Suprapubic skin (tissue), 4 donors: ENCODE results near the gene PDHX. TPM values are rescaled to one million over a fixed set of nuclear protein-coding genes. Genes with fewer than 3 reads are reported as not detected.

Experiments used
- DNase-seq, 2 donors: peaks; one replicate each; pipeline ENCODE4 v3.0.0-alpha.2; 2019; ENCODE audit warnings: low spot score in 2 of 2
- H3K27ac ChIP-seq: fragments of 200-600 bp; sonication (generic); one replicate; pipeline ENCODE4 v1.5.1; 2019
- H3K27me3 ChIP-seq: fragments of 200-600 bp; sonication (generic); one replicate; pipeline ENCODE4 v1.5.1; 2019
- H3K36me3 ChIP-seq: fragments of 200-600 bp; sonication (generic); one replicate; pipeline ENCODE4 v1.5.1; 2019
- H3K4me1 ChIP-seq: fragments of 200-600 bp; sonication (generic); one replicate; pipeline ENCODE4 v1.5.1; 2019
- H3K4me3 ChIP-seq: fragments of 200-600 bp; sonication (generic); one replicate; pipeline ENCODE4 v1.5.1; 2019; ENCODE audit warnings: mild to moderate bottlenecking
- H3K9me3 ChIP-seq: fragments of 200-600 bp; sonication (generic); one replicate; pipeline ENCODE4 v1.5.1; 2019
- EP300 ChIP-seq: sonication (generic); formaldehyde crosslinking; IDR thresholded peaks from one replicate; pipeline ENCODE4 v1.6.1; 2017; ENCODE audit warnings: antibody characterized with exemption
- POLR2A ChIP-seq, 2 donors: fragments of 450-650 bp; IDR thresholded peaks; one replicate each; pipeline ENCODE4 v1.6.1; 2017; ENCODE audit warnings: antibody characterized with exemption in 2 of 2, mild to moderate bottlenecking in 2 of 2, moderate library complexity in 2 of 2
- POLR2AphosphoS5 ChIP-seq, 3 donors: sonication (generic); formaldehyde crosslinking; IDR thresholded peaks; one replicate each; pipeline ENCODE4 v1.6.1; 2017; ENCODE audit warnings: antibody characterized with exemption in 3 of 3
- WGBS: methylation state at CpG from one replicate; pipeline ENCODE4 v1.1.5; 2018; 5-methylcytosine and 5-hydroxymethylcytosine counted together
- total RNA-seq, 4 donors: library from RNA; depleted of rRNA; stranded (reverse); fragments of >200 nt; gene quantifications; one replicate each; pipeline ENCODE4 v1.1.0, GENCODE V29; 2016
- TF ChIP-seq, protein P1 (sequence below), 2 donors: fragments of 200-600 bp in 1 of 2; fragments of 450-650 bp in 1 of 2; sonication (generic) in 1 of 2; IDR thresholded peaks; one replicate each; pipeline ENCODE4 v1.5.1; 2016 to 2019; ENCODE audit warnings: antibody characterized with exemption in 2 of 2, mild to moderate bottlenecking in 1 of 2, moderate library complexity in 1 of 2

The PDHX gene
- total RNA-seq, 4 donors from 2014 or later: 19.7 to 37.7 (median 23.8) TPM

DNA sequence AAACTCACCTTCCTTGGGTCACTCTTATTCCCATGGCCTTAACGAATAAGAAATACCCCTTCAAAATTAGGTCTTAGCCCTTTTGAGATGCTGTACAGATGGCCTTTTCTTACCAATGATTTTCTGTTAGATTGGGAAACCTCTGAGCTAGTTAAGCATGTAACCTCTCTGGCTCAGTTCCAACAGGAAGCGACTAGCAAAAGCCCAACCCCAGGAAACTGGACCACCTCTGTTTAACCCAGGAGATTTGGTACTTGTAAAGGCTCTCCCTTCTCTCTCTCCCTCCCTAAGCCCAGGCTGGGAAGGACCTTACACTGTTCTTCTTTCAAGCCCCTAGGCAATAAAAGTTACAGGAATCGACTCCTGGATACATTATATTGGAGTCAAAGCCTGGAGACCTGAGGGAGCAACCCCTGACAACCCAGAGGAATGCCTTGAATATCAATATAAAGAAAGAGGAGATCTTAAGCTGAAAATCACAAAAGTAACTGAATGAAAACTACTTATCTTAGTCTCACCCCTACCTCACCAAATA, 11.9 kb upstream of the PDHX start:
- no peak for DNase-seq
- Histone ChIP-seq H3K4me1 (no peaks in the 10 kb centered on the region), H3K36me3 (no peaks in the 10 kb centered on the region), H3K9me3 (no peaks in the 10 kb centered on the region), H3K4me3 (no peak overlapping the region), H3K27me3 (no peaks in the 10 kb centered on the region), H3K27ac (no peak overlapping the region)
- no peak for TF ChIP-seq POLR2AphosphoS5 (IDR thresholded peaks at IDR 0.05)
- no peak for TF ChIP-seq EP300
- 80% methylated on average over 3 of the region's 3 CpGs for WGBS

DNA sequence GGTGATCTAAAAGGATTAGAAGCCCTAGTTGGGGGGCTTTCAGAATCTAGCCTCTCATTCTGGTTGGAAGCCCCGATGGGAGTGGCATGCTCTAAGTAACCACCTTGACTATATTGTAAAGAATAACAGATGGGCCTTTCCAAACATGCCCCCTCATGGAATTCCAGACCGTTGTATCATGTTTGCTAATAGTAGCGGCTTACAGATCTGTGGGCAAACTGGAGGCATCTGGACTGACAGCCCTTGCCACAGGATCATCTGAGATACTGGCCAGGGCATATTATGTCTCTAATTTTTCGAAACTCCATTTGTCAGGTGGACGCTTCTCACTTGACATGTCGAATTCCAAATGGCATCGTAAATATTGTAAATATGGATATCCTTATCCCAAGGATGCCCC, 10.8 kb upstream of the PDHX start:
- Histone ChIP-seq H3K36me3 (no peaks in the 10 kb centered on the region), H3K27ac (no peak overlapping the region), H3K4me1 (peaks cover 5% of the 10 kb centered on the region), H3K4me3 (no peak overlapping the region), H3K9me3 (no peaks in the 10 kb centered on the region), H3K27me3 (no peaks in the 10 kb centered on the region)
- TF ChIP-seq POLR2A (IDR thresholded peaks at IDR 0.05): no peak
- TF ChIP-seq, protein P1, sequence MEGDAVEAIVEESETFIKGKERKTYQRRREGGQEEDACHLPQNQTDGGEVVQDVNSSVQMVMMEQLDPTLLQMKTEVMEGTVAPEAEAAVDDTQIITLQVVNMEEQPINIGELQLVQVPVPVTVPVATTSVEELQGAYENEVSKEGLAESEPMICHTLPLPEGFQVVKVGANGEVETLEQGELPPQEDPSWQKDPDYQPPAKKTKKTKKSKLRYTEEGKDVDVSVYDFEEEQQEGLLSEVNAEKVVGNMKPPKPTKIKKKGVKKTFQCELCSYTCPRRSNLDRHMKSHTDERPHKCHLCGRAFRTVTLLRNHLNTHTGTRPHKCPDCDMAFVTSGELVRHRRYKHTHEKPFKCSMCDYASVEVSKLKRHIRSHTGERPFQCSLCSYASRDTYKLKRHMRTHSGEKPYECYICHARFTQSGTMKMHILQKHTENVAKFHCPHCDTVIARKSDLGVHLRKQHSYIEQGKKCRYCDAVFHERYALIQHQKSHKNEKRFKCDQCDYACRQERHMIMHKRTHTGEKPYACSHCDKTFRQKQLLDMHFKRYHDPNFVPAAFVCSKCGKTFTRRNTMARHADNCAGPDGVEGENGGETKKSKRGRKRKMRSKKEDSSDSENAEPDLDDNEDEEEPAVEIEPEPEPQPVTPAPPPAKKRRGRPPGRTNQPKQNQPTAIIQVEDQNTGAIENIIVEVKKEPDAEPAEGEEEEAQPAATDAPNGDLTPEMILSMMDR (IDR thresholded peaks at IDR 0.05): no peak
- no peak for TF ChIP-seq POLR2AphosphoS5 (IDR thresholded peaks at IDR 0.05)
- no peak for TF ChIP-seq EP300
- no peak for DNase-seq
- WGBS: 89% methylated on average over 7 of the region's 7 CpGs

DNA sequence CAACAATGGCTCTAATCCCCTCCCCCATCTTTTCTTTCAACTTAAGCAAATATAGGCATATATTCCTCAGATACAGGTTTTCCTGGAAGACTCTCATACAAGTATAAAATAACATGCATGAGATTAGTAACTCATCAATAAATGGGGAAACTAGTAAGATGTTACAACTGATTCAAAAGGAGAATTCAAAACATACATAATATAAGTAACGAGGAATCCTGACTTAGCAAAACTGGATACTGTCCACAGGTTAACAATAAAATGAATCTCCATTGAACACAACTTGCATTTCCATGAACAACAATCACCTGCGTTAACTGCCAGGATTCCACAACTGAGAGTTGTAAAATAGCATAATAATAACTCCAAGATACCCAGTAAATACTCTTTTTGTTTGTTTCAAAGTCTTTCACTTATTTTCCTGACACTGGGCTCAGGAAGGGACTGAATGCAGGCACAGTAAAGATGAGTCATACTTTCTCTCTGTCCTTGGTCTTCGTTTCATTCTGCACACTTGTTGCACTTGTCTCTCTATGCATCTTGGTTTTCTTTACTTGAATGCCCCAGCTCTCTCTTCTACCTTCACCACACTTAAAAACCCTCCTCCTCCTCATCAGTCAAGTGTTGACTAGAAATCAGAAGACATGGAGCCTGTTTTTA, 8.4 kb upstream of the PDHX start:
- Histone ChIP-seq H3K9me3 (no peaks in the 10 kb centered on the region), H3K27me3 (no peaks in the 10 kb centered on the region), H3K27ac (no peak overlapping the region), H3K36me3 (no peaks in the 10 kb centered on the region), H3K4me1 (peaks cover 7% of the 10 kb centered on the region), H3K4me3 (no peak overlapping the region)
- no peak for DNase-seq
- no peak for TF ChIP-seq EP300
- TF ChIP-seq, protein P1 (IDR thresholded peaks at IDR 0.05): no peak
- no peak for TF ChIP-seq POLR2AphosphoS5 (IDR thresholded peaks at IDR 0.05)
- no peak for TF ChIP-seq POLR2A (IDR thresholded peaks at IDR 0.05)
- WGBS: 82% methylated on average over 3 of the region's 3 CpGs

DNA sequence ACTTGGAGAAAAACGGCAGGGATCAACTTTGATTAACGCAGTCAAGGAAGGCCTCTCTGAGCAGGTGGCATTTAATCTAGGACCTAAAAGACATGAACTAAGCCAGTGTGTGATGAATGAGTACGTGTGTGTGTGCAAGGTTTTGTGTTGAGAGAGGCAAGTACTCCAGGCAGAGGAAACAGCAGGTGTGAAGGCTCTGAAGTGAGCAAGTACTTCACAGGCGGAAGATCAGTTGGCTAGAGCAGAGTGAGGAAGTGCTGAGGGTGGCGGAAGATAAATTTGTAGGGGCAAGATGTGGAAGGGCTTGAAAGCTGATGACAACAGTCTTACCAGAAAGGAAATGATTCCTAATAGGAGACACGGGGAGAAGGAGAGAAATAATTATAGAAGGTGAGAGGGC, 7.0 kb upstream of the PDHX start:
- no peak overlapping the region for H3K27ac ChIP-seq
- whole genome bisulfite sequencing: 81% methylated on average over 6 of the region's 6 CpGs
- H3K36me3 ChIP-seq: no peaks in the 10 kb centered on the region
- no peak for DNase-seq
- peaks cover 7% of the 10 kb centered on the region for H3K4me1 ChIP-seq
- no peaks in the 10 kb centered on the region for H3K9me3 ChIP-seq
- TF ChIP-seq, protein P1 (IDR thresholded peaks at IDR 0.05): no peak
- TF ChIP-seq EP300 (no peak), POLR2A (IDR thresholded peaks at IDR 0.05) (no peak), POLR2AphosphoS5 (IDR thresholded peaks at IDR 0.05) (no peak)
- no peaks in the 10 kb centered on the region for H3K27me3 ChIP-seq
- H3K4me3 ChIP-seq: no peak overlapping the region

DNA sequence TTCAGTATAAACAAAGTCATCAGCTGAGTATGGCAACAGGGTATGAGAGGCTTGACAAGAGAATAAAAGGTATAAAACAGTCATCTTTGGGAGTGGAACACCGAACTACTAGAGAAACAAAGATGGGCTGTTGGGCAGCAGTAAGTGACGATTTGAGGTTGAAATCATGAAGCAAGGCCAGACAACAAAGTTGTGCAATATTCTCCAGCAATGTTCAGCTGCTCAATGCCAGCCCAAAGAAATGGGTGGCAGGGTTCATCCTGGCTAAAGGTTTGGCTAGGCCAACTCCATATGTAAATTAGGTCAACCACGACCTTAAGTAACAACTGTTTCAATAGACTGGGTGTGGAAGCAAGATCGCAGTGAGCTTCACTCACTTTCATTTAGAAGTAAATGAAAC, 6.5 kb upstream of the PDHX start:
- 58% methylated on average over 4 of the region's 4 CpGs for WGBS
- H3K27ac ChIP-seq: no peak overlapping the region

More for the DNA sequence above, 6.5 kb upstream of the PDHX start:
- no peaks in the 10 kb centered on the region for H3K27me3 ChIP-seq
- TF ChIP-seq POLR2AphosphoS5 (IDR thresholded peaks at IDR 0.05) (no peak), EP300 (no peak), POLR2A (IDR thresholded peaks at IDR 0.05) (no peak)
- TF ChIP-seq, protein P1 (IDR thresholded peaks at IDR 0.05): no peak
- no peaks in the 10 kb centered on the region for H3K9me3 ChIP-seq
- H3K4me1 ChIP-seq: peaks cover 8% of the 10 kb centered on the region
- H3K36me3 ChIP-seq: no peaks in the 10 kb centered on the region
- no peak for DNase-seq
- no peak overlapping the region for H3K4me3 ChIP-seq
